SK-N-SH (cell line): ENCODE measurements around the gene PHACTR3.

Experiments used
- JUND ChIP-seq: IDR thresholded peaks from 2 replicates; pipeline ENCODE4 v1.4.0; 2012
- RAD21 ChIP-seq: IDR thresholded peaks from 2 replicates; pipeline ENCODE4 v1.6.1; 2012; ENCODE audit warnings: mild to moderate bottlenecking, low read length
- TAF1 ChIP-seq: IDR thresholded peaks from 2 replicates; pipeline ENCODE4 v1.6.1; 2012; ENCODE audit warnings: low read depth, mild to moderate bottlenecking, low read length, moderate library complexity, borderline replicate concordance
- TF ChIP-seq, protein P1 (sequence below): fragments of 200-600 bp; sonication (generic); IDR thresholded peaks from 2 replicates; pipeline ENCODE4 v1.6.1; 2017; ENCODE audit warnings: antibody characterized with exemption, mild to moderate bottlenecking, moderate library complexity

DNA sequence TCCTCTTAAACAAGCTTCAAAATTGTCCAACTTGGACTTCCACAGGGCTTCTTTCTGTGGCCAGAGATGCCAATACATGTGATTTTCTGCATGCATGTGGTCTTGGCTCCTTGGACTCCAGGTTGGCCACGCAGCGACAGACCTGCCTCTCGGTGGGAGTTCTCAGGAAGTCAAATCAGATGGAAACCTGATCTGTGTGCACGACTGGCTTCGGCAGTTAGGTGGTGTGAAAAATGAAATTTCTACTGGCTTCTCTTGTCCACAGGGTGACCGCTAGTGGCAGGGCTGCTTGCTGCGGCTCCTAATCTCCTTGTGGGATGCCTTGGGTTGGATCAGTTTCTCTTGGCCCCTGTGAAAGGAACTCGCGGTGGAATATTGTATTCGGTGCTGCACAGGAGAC is 57.3 kb downstream of the PHACTR3 start:
- TF ChIP-seq JUND (no peak), TAF1 (no peak), RAD21 (no peak)
- TF ChIP-seq, protein P1, sequence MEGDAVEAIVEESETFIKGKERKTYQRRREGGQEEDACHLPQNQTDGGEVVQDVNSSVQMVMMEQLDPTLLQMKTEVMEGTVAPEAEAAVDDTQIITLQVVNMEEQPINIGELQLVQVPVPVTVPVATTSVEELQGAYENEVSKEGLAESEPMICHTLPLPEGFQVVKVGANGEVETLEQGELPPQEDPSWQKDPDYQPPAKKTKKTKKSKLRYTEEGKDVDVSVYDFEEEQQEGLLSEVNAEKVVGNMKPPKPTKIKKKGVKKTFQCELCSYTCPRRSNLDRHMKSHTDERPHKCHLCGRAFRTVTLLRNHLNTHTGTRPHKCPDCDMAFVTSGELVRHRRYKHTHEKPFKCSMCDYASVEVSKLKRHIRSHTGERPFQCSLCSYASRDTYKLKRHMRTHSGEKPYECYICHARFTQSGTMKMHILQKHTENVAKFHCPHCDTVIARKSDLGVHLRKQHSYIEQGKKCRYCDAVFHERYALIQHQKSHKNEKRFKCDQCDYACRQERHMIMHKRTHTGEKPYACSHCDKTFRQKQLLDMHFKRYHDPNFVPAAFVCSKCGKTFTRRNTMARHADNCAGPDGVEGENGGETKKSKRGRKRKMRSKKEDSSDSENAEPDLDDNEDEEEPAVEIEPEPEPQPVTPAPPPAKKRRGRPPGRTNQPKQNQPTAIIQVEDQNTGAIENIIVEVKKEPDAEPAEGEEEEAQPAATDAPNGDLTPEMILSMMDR, result no peak
